CD4-positive, alpha-beta T cell treated with Interleukin-1 beta for 1 hour (primary cell): ENCODE results near the gene RPAP3.
A peak's percentile ranks its signal among the peaks of the same experiment; 100 is the strongest.
"Not testable (repeated sequence)": the region's sequence is repeated elsewhere in the genome, so short reads cannot be mapped to it uniquely, and the experiment has no call there.

Experiments
- DNase-seq, 2 donors: peaks; one replicate each; pipeline ENCODE4 v3.0.0-alpha.2; 2020 to 2022

Gene RPAP3

GRCh38 chr12:47717443-47718193, 11.8 kb upstream of the RPAP3 start:
- peak; percentile 56 to 63 for DNase-seq

DNA sequence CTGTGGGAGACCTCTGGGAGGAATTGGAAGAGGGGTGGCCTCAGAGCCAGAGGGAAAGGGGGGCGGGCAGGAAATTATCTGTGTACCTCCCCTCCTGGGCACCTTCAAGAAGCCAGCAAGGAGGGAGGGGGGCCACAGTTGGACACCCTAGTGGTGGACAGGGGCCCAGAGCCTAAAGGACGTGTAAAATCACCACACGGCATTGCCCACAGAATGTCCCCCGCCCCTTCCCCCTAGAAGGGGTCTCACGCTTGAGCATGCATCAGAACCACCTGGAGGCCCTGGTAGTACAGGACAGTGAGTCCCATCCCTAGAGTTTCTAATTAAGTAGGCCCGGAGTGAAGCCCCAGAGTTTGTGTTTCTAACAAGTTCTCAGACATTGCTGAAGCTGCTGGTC, 11.2 kb upstream of the RPAP3 start:
- DNase-seq = no peak

DNA sequence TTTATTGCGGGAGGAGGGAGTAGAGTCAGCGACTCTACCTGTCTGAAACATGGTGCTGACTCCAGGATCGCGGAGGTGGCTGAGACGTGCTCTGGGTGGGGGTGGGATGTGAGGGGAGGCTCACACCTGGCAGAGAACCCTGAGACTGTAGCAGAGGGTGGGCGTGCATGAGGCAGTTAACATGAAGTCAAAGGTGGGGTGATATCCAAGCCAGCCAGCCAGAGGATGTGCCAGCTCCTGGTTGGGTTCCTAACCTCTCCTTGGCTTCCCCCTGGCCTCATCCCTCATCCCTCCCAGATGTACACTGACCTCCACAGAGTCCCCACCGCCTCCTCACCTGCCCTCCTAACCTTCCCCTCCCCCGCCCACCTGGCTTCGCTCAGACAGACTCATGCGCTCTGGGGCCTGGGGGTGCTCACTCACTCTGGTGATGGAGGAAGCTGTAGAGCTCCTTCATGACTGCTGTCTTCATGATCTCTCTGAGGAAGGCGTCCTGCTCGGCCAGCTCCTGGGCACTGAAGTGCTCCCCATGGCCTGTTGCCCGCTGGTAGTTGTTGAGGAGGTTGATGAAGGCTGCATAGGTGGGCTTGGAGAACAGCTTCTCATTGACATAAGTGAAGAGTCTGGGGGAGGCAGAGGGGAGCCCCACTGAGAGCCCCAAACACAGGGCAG, 10.2 kb upstream of the RPAP3 start:
- DNase-seq = no peak

- DNase-seq = peak; percentile 79 to 82
These were observed 9.6 kb upstream of the RPAP3 start for GRCh38 chr12:47715393-47715876.

GRCh38 chr12:47714826-47715386, 9.1 kb upstream of the RPAP3 start:
- DNase-seq = no peak

DNA sequence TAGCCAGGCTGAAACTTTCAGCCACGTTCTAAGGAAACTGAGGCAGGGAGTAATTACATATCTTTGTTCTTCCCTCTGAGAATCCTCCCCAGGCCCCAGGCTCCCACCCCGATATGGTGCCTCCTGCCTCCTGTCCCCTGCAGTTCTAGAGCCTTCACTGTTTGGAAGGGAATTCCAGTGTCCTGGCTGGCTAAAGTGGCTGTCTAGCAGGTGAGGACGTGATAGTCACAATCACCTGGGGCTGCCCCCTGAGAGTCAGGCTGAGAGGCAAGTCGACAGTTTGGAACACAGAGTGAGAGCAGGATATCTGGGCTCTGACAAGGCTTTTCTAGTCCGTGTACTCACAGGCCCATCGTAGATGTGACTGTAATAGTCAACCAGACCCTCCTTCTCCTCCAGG, 6.3 kb upstream of the RPAP3 start:
- no peak for DNase-seq

- no peak for DNase-seq
These were observed 5.6 kb upstream of the RPAP3 start for GRCh38 chr12:47711448-47711847.

DNA sequence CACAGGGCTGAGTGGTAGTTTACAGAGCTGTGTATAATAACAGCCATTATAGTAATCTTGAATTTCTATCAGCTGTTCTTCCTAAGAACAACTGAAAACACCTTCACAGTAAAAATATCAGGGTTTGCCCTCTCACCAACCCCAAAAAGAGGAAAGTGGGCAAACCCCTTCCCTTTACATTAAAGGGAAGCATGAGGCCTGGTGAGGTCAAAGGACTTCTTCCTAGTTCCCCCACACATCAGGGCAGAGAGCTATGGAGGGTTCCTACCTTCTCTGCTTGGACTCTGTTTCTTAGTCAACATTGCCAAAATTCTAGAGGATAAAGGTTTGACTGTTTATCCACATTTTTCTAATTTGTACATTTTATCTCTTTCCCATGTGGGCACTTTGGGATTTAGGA, 4.4 kb upstream of the RPAP3 start:
- DNase-seq = no peak

DNA sequence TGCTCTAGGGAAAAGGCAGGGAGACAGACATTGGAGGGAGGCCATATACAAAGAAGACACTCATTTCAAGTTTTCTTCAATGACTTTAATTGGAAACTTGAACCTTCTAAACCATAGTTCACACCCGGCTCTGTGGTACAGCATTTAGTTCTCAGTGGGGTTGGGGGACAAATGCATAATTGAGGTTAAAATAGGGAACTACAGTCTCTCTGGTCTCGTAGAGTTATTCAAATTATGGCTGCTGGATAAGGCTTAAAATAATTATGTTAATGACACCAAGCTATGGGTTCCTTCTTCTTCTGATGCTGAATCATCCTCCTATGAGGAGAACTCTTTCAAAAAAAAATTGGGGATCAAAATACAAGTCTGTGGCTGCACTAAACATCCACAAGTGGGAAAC, 3.8 kb upstream of the RPAP3 start:
- no peak for DNase-seq

DNA sequence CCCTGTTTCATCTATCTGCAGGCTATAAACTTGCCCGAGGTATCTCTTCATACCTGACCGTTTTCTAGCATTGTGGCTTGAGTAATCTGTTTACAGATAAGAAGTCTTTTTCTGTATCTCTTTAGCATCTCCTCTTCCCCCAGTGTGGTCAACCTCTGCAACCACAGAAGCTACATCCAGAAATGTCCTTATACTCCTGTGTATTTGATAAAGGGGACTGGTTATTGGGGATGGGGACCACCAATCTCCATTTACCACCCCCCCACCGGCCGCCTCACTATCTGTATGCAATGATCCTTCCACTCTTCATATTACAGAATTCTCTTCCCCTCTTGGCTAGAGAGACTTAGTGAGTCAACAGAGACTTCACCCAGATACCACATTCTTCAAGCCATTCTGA, 3.4 kb upstream of the RPAP3 start:
- no peak for DNase-seq

GRCh38 chr12:47707905-47708543, 2.2 kb upstream of the RPAP3 start:
- no peak for DNase-seq

DNA sequence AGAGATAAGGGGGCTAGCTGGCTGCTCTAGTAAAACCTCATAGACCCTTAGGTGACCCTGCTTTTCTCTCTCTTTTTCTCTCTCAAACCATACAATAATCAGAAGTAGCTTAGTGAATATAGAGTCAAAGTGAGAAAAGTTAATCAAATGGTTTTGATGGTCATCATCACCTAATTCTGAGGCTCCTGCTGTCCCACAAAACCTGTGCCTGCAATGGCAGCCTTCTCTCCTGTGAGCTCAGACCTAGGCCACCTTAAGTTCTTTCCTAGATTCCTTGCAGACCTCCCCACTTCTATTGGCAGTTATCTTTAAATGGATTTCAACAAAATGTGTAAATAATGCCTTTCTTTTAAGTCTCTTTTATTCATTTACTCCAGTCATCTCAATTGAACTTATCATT, 1.5 kb upstream of the RPAP3 start:
- no peak for DNase-seq

- no peak for DNase-seq
These were observed 633 bp downstream of the RPAP3 start for GRCh38 chr12:47705229-47705565.

- DNase-seq = no peak
These were observed 1.1 kb downstream of the RPAP3 start for GRCh38 chr12:47704719-47705118.

DNA sequence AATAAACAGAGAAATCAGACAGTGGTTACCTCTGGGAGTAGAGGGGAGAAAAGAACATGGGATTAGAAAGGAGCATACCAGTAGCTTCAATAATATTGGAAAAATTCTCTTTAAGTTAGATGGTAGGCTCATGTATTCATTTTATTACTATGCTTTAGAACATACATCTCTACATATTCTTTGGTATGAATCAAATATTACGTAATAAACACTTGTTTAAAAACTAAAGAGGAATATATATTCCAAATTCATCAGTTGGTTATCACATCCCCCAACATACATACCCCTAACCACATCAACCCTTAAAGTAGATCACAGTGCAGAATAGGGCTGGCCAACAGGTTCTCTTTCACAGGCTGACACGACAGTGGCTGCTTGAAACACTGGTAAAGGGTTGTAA, 5.6 kb downstream of the RPAP3 start:
- DNase-seq = no peak

DNA sequence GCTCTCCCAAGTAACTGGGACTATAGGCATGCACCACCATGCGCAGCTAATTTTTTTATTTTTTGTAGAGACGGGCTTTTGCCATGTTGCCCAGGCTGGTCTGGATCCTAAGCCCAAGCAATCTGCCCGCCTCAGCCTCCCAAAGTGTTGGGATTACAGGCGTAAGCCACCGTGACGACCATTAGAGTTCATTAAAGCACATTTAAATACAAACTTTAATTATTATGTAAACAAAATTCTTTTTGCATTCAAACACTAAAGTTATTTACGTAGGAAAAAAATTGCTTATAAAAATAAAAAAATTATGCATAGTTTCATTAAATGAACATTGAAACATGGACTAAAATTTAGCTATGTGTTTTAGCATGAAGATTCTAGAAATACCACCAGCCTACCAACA, 7.2 kb downstream of the RPAP3 start:
- DNase-seq = no peak

GRCh38 chr12:47698055-47698454, 7.8 kb downstream of the RPAP3 start:
- no peak for DNase-seq

- DNase-seq = no peak
These were observed 16.6 kb downstream of the RPAP3 start for GRCh38 chr12:47689215-47689614.

- DNase-seq = no peak
These were observed 18.2 kb downstream of the RPAP3 start for GRCh38 chr12:47687636-47688035.

- peak in 1 of 2 donors; percentile 33 for DNase-seq
These were observed 19.1 kb downstream of the RPAP3 start for GRCh38 chr12:47686645-47687240.

GRCh38 chr12:47679785-47680184, 26.0 kb downstream of the RPAP3 start:
- no peak for DNase-seq

DNA sequence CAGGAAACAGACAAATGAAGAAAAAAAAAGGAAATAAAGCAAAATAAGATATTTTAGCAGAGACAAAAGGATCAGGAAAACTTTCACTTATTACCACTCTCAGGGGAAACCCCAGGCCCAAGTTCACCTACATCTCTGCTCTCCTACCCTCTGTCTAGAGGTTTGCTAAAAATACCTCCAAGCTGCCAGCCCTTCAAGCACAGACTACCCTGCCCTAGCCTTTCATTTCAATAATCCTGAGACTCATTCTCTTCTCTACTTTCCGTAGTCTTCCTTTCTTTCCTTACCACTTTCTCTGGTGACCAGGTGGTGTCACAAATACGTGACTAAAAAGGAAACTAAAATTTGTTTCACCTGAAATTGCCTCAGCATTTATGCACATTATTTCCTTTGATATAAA, 33.8 kb downstream of the RPAP3 start:
- DNase-seq = no peak

GRCh38 chr12:47667935-47668334, 37.9 kb downstream of the RPAP3 start:
- not testable (repeated sequence) for DNase-seq
